ENCODE results near the gene HAUS8.
"Not testable (repeated sequence)": the region's sequence is repeated elsewhere in the genome, so short reads cannot be mapped to it uniquely, and the experiment has no call there.

DNA sequence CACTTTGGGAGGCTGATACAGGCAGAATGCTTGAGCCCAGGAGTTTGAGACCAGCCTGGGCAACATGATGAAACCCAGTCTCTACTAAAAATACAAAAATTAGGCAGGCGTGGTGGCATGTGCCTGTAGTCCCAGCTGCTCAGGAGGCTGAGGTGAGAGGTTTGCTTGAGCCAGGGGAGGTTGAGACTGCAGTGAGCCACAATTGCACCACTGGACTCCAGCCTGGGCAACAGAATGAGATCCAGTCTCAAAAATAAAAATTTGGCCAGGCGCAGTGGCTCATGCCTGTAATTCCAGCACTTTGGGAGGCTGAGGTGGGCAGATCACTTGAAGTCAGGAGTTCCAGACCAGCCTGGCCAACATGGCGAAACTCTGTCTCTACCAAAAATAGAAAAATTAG, 19.4 kb upstream of the HAUS8 start:
- TF ChIP-seq, protein P1, sequence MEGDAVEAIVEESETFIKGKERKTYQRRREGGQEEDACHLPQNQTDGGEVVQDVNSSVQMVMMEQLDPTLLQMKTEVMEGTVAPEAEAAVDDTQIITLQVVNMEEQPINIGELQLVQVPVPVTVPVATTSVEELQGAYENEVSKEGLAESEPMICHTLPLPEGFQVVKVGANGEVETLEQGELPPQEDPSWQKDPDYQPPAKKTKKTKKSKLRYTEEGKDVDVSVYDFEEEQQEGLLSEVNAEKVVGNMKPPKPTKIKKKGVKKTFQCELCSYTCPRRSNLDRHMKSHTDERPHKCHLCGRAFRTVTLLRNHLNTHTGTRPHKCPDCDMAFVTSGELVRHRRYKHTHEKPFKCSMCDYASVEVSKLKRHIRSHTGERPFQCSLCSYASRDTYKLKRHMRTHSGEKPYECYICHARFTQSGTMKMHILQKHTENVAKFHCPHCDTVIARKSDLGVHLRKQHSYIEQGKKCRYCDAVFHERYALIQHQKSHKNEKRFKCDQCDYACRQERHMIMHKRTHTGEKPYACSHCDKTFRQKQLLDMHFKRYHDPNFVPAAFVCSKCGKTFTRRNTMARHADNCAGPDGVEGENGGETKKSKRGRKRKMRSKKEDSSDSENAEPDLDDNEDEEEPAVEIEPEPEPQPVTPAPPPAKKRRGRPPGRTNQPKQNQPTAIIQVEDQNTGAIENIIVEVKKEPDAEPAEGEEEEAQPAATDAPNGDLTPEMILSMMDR (IDR thresholded peaks at IDR 0.05): not testable (repeated sequence)
- TF ChIP-seq ZFX (IDR thresholded peaks at IDR 0.05; ENCODE audit: borderline replicate concordance): not testable (repeated sequence)

All from 22Rv1 (cell line).